ENCODE results near the gene ANO2.

DNA sequence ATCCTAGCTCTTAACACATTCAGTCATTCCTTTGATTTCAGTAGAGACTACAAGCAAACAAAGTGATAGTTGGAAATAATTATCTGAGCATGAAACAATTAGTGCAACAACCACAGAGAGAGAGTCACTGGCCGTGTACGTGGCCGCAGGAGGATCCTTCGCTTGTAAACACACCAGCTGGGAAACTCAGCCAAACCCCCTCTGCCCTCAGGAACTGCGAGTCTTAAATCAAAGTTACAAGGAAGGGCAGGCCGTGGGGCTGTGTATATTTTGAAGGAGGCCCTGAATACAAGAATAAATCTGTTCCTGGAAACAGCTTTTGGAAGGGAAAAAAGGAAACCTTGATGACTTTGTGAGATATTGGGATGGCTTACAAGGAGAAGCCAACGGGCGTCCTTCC is 164.5 kb downstream of the ANO2 start:
- TF ChIP-seq ZNF565 (CRISPR knock-in tag; conservative IDR thresholded peaks at IDR 0.05; ENCODE audit: low read depth) (no peak), CSRNP3 (CRISPR knock-in tag; IDR thresholded peaks at IDR 0.05) (no peak), SNAI2 (CRISPR knock-in tag; IDR thresholded peaks at IDR 0.05) (no peak), BACH2 (CRISPR knock-in tag; IDR thresholded peaks at IDR 0.05; ENCODE audit: borderline replicate concordance) (no peak), ZFP30 (CRISPR knock-in tag; IDR thresholded peaks at IDR 0.05) (no peak), TOX (CRISPR knock-in tag; IDR thresholded peaks at IDR 0.05; ENCODE audit: borderline replicate concordance) (no peak), TSHZ2 (CRISPR knock-in tag; IDR thresholded peaks at IDR 0.05) (no peak), GLIS3 (CRISPR knock-in tag; IDR thresholded peaks at IDR 0.05) (no peak), OSR1 (CRISPR knock-in tag; IDR thresholded peaks at IDR 0.05) (no peak)
- TF ChIP-seq, protein P1, sequence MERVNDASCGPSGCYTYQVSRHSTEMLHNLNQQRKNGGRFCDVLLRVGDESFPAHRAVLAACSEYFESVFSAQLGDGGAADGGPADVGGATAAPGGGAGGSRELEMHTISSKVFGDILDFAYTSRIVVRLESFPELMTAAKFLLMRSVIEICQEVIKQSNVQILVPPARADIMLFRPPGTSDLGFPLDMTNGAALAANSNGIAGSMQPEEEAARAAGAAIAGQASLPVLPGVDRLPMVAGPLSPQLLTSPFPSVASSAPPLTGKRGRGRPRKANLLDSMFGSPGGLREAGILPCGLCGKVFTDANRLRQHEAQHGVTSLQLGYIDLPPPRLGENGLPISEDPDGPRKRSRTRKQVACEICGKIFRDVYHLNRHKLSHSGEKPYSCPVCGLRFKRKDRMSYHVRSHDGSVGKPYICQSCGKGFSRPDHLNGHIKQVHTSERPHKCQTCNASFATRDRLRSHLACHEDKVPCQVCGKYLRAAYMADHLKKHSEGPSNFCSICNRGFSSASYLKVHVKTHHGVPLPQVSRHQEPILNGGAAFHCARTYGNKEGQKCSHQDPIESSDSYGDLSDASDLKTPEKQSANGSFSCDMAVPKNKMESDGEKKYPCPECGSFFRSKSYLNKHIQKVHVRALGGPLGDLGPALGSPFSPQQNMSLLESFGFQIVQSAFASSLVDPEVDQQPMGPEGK (CRISPR knock-in tag; IDR thresholded peaks at IDR 0.05; ENCODE audit: borderline replicate concordance): no peak
- TF ChIP-seq, protein P2, sequence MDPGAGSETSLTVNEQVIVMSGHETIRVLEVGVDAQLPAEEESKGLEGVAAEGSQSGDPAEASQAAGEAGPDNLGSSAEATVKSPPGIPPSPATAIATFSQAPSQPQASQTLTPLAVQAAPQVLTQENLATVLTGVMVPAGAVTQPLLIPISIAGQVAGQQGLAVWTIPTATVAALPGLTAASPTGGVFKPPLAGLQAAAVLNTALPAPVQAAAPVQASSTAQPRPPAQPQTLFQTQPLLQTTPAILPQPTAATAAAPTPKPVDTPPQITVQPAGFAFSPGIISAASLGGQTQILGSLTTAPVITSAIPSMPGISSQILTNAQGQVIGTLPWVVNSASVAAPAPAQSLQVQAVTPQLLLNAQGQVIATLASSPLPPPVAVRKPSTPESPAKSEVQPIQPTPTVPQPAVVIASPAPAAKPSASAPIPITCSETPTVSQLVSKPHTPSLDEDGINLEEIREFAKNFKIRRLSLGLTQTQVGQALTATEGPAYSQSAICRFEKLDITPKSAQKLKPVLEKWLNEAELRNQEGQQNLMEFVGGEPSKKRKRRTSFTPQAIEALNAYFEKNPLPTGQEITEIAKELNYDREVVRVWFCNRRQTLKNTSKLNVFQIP (CRISPR knock-in tag; IDR thresholded peaks at IDR 0.05; ENCODE audit: borderline replicate concordance, low read depth): no peak

Data from SK-N-SH treated with all-trans-retinoic acid at 6 μM for 48 hours (cell line).